Body of pancreas (tissue), 4 donors: ENCODE results near the gene EVA1A.

Experiments used
- CTCF ChIP-seq, 7 experiments: fragments of 450-650 bp in 4 of 7; fragments of 200-600 bp in 3 of 7; sonication (generic) in 3 of 7; IDR thresholded peaks; one replicate each; pipeline ENCODE4 v1.5.1; 2016 to 2019; ENCODE audit warnings: antibody characterized with exemption in 7 of 7
- POLR2A ChIP-seq, 3 donors: fragments of 450-650 bp; IDR thresholded peaks; one replicate each; pipeline ENCODE4 v1.6.1; 2016; ENCODE audit warnings: antibody characterized with exemption in 3 of 3, mild to moderate bottlenecking in 2 of 3

GRCh38 chr2:75580606-75581005, 19.9 kb upstream of the EVA1A start:
- no peak for TF ChIP-seq CTCF (IDR thresholded peaks at IDR 0.05)
- no peak for TF ChIP-seq POLR2A (IDR thresholded peaks at IDR 0.05)
